Transverse colon (tissue), 4 donors: ENCODE results near the gene GRM7.

Experiments used
- POLR2AphosphoS5 ChIP-seq, 3 donors: sonication (generic); formaldehyde crosslinking; IDR thresholded peaks; one replicate each; pipeline ENCODE4 v1.6.1; 2016; ENCODE audit warnings: antibody characterized with exemption in 3 of 3
- TF ChIP-seq, protein P1 (sequence below), 5 experiments: fragments of 200-600 bp in 3 of 5; fragments of 450-650 bp in 2 of 5; sonication (generic) in 3 of 5; IDR thresholded peaks; 1 replicate in 2 of 5; 2 replicates in 3 of 5; pipeline ENCODE4 v1.5.1; 2016 to 2017; ENCODE audit warnings: antibody characterized with exemption in 5 of 5, inconsistent platforms in 3 of 5, mild to moderate bottlenecking in 2 of 5, moderate library complexity in 1 of 5

- TF ChIP-seq, protein P1, sequence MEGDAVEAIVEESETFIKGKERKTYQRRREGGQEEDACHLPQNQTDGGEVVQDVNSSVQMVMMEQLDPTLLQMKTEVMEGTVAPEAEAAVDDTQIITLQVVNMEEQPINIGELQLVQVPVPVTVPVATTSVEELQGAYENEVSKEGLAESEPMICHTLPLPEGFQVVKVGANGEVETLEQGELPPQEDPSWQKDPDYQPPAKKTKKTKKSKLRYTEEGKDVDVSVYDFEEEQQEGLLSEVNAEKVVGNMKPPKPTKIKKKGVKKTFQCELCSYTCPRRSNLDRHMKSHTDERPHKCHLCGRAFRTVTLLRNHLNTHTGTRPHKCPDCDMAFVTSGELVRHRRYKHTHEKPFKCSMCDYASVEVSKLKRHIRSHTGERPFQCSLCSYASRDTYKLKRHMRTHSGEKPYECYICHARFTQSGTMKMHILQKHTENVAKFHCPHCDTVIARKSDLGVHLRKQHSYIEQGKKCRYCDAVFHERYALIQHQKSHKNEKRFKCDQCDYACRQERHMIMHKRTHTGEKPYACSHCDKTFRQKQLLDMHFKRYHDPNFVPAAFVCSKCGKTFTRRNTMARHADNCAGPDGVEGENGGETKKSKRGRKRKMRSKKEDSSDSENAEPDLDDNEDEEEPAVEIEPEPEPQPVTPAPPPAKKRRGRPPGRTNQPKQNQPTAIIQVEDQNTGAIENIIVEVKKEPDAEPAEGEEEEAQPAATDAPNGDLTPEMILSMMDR (IDR thresholded peaks at IDR 0.05): no peak
- TF ChIP-seq POLR2AphosphoS5 (IDR thresholded peaks at IDR 0.05): no peak
Measured at GRCh38 chr3:7709376-7710082, 848.6 kb downstream of the GRM7 start.
